Nucleus accumbens (tissue), 56 donors: Measurements from ENCODE around the gene APOB.

Experiments used
- DNase-seq, 56 donors: peaks; one replicate each; lab custom pipeline; 2025; lab: John Stamatoyannopoulos, UW

APOB gene

GRCh38 chr2:21052044-21052443 lies 8.2 kb upstream of the APOB start:
- no peak for DNase-seq

- DNase-seq = no peak
These were observed 6.3 kb upstream of the APOB start for GRCh38 chr2:21050164-21050563.

DNA sequence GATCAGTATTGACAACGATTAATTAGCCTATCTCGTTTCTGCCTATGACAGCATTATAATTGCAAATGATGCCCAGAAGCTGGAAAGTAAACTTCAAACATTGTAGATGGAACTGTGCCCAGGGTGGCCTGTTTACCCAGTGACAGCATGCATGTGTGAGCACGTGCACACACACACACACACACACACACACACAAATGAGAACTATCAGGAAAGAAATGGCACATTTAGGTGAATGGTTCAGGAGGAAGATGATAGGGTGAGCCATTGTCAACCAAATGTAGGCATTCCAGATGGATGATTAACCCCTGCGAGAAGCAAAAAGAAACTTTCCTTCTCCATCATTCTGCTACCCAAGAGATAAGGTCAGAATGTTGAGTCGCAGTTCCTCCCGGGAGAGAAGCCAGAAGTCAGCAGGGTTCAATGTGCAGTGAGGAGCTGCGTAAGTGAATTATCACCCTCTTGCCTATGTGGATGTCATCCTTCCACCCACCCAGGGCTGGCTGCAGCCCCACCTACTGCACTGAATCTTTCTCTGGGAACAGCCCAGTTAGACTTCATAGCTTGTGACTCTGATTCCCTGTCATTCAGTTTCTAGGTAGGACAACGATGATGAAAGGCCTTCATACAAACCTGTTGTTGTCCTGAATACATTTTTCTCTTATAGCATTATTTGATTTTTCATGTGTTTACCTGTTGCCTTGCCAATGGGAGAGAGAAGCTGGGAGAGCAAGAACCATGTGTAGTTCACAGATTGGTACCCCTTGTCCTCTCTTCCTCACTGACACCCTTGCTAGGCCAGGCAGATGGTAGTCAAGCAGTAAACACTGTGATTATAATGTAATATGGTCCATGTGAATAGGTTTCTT lies 3.5 kb upstream of the APOB start:
- DNase-seq = no peak

GRCh38 chr2:21046506-21046905 lies 2.6 kb upstream of the APOB start:
- DNase-seq = no peak

GRCh38 chr2:21044694-21045371 lies 960 bp upstream of the APOB start:
- DNase-seq = no peak

DNA sequence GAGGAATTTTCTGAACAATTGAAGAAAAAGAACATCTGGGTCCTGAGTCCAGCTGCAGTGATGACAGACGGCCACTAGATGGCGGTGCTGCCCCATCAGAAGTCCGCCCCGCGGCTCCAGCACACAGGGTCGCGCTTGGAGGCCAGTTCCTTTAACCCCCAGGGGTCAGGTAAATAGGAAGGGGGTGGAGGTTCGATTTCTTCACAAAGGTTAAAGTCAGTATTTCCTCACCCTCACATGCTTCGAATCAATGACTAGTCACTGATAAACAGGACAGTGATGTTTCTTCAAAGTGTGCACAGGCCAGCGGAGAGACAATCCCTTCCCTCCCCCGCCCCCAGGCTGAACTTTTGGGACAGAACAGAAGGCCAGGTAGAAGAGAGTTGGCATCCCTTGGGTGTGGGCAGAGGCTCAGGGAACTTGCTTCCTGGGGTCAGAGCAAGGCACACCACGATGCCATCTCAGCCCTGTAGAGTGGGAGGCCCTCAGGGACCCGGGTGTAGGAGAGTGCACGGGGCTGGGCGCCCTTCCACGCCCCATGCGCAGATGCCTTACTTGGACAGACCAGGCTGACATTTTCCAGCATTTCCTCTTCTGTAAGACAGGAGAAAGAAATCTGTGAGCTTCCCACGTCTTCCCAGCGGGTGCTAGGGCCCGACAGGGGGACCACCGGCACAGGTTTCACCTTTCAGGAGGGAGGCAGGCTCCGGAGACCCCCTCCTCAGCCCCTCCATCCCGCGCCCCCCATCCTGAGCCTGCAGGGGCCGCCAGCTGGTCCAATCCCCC lies 722 bp downstream of the APOB start:
- DNase-seq = peak in 46 of 56 donors; percentile 2 to 78 (median 36)

DNA sequence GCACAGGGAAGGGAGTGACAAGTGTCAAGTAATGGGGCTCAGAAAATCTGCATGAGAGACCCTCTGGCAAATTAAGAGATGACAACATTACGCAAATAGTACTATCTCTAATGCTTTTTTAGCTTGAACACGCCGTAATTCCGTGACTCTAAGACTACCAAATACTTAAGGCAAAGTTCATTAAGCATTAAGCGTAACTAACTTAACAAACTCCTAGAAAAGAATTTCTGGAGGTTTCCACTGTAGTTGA lies 1.2 kb downstream of the APOB start:
- DNase-seq = no peak

DNA sequence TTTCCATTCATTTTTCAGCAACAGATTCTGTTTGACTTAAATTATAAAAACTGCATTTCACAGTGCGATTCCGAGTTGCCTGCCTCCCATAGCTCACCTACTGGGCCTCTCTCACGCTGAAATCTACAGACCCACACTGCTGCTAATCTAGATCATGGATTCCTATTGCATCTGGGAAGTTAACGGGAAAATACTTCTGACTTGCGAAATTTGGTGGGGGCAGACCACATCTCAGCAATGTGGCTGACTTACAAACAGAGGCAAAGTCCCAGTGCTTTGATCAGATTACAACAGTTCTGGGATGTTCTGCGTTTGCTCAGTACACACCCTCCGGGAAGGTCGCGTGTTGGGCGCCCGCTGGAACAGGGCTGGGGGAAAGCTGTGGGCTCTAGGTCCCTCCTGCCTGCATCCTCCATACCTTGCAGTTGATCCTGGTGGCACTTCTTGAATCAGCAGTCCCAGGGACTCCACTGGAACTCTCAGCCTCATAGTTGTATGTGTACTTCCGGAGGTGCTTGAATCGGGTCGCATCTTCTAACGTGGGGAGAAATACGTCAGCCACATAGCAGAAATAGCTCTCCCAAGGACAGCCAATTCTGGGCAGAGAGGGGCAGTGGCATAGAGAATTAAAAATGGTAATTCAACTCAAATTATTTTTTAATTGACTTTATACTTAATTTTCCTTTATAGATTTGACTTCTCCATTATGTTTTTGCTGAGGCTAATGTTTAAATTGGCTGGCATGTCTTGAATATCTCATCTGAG lies 1.7 kb downstream of the APOB start:
- DNase-seq = no peak

DNA sequence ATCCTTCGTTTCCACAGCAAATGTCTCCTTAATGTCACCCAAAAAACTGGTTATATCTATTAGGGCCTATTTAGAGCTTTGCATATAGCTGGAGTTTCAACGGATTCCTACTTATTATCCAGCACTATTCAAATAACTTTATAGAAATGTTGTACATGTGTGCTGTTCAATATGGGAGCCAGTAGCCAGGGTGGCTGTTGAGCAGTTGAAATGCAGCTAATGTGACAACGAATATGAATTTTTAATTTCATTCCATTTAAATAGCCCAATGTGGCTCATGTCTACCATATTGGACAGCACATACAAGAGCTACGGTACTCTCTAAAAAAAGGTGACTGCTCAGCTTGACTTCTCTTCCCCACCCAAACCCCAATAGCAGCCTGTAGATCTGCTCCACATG lies 2.4 kb downstream of the APOB start:
- no peak for DNase-seq

GRCh38 chr2:21040468-21041377 lies 3.1 kb downstream of the APOB start:
- no peak for DNase-seq

DNA sequence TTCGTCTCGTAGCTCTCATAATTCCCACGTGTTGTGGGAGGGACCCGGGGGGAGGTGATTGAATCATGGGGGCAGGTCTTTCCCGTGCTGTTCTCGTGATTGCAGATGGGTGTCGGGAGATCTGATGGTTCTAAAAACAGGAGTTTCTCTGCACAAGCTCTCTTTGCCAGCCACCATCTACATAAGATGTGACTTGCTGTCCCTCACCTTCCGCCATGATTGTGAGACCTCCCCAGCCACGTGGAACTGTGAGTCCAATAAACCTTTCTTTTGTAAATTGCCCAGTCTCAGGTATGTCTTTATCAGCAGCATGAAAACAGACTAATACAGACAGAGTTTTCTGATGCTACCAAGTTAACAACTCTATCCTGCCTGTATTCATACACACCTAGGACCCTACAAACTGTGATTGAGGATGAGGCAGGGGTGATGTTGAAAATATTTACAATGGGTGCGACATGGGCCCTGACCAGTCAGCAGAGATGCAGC lies 3.9 kb downstream of the APOB start:
- DNase-seq = no peak

GRCh38 chr2:21039080-21039556 lies 4.8 kb downstream of the APOB start:
- no peak for DNase-seq

- DNase-seq = no peak
These were observed 5.3 kb downstream of the APOB start for GRCh38 chr2:21038403-21039073.

GRCh38 chr2:21037671-21038108 lies 6.2 kb downstream of the APOB start:
- no peak for DNase-seq

- DNase-seq = no peak
These were observed 6.9 kb downstream of the APOB start for GRCh38 chr2:21036708-21037670.

- DNase-seq = no peak
These were observed 7.7 kb downstream of the APOB start for GRCh38 chr2:21035974-21036707.
